Measurements from ENCODE around the gene RTL10. TPM values are rescaled to one million over a fixed set of nuclear protein-coding genes. Genes with fewer than 3 reads are reported as not detected.
A peak's percentile ranks its signal among the peaks of the same experiment; 100 is the strongest.

Gene RTL10
- total RNA-seq, 4 donors from 2014 or later: 2.5 to 26.1 (median 22.8) TPM

- no peak overlapping the region for H3K27ac ChIP-seq
- no peaks in the 10 kb centered on the region for H3K36me3 ChIP-seq
- H3K9me3 ChIP-seq: no peaks in the 10 kb centered on the region
- H3K4me1 ChIP-seq: peaks cover 0 to 9% (median 0%) of the 10 kb centered on the region in 4 donors
- H3K27me3 ChIP-seq: no peaks in the 10 kb centered on the region
- no peak overlapping the region for H3K4me3 ChIP-seq
- TF ChIP-seq POLR2A (IDR thresholded peaks at IDR 0.05) (no peak), CTCF (IDR thresholded peaks at IDR 0.05) (no peak)
- peak in 2 of 3 donors; percentile 44 to 45 for DNase-seq
Measured at GRCh38 chr22:19870153-19871022, 15.7 kb upstream of the RTL10 start.

GRCh38 chr22:19869497-19870152 is 15.0 kb upstream of the RTL10 start:
- DNase-seq: peak in 2 of 3 donors; percentile 38 to 39
- TF ChIP-seq POLR2A (IDR thresholded peaks at IDR 0.05): no peak
- TF ChIP-seq CTCF (IDR thresholded peaks at IDR 0.05): no peak
- H3K4me1 ChIP-seq: peaks cover 0 to 9% (median 0%) of the 10 kb centered on the region in 4 donors
- H3K27me3 ChIP-seq: no peaks in the 10 kb centered on the region
- H3K27ac ChIP-seq: peak overlapping the region in 1 of 4 donors; percentile 5
- H3K9me3 ChIP-seq: no peaks in the 10 kb centered on the region
- H3K36me3 ChIP-seq: no peaks in the 10 kb centered on the region
- H3K4me3 ChIP-seq: no peak overlapping the region

GRCh38 chr22:19868773-19869471 is 14.2 kb upstream of the RTL10 start:
- H3K9me3 ChIP-seq: no peaks in the 10 kb centered on the region
- peaks cover 0 to 4% (median 0%) of the 10 kb centered on the region in 4 donors for H3K4me1 ChIP-seq
- TF ChIP-seq POLR2A (IDR thresholded peaks at IDR 0.05): no peak
- TF ChIP-seq CTCF (IDR thresholded peaks at IDR 0.05): no peak
- no peak overlapping the region for H3K27ac ChIP-seq
- no peaks in the 10 kb centered on the region for H3K27me3 ChIP-seq
- H3K36me3 ChIP-seq: no peaks in the 10 kb centered on the region
- no peak overlapping the region for H3K4me3 ChIP-seq
- peak in 2 of 3 donors; percentile 53 to 55 for DNase-seq

GRCh38 chr22:19868333-19868732 is 13.7 kb upstream of the RTL10 start:
- DNase-seq: peak in 2 of 3 donors; percentile 5 to 18
- Histone ChIP-seq H3K9me3 (no peaks in the 10 kb centered on the region), H3K36me3 (no peaks in the 10 kb centered on the region), H3K4me3 (no peak overlapping the region), H3K4me1 (no peaks in the 10 kb centered on the region), H3K27ac (no peak overlapping the region), H3K27me3 (no peaks in the 10 kb centered on the region)
- no peak for TF ChIP-seq POLR2A (IDR thresholded peaks at IDR 0.05)
- TF ChIP-seq CTCF (IDR thresholded peaks at IDR 0.05): no peak

- Histone ChIP-seq H3K36me3 (no peaks in the 10 kb centered on the region), H3K4me3 (no peak overlapping the region), H3K9me3 (no peaks in the 10 kb centered on the region), H3K27me3 (no peaks in the 10 kb centered on the region), H3K4me1 (no peaks in the 10 kb centered on the region), H3K27ac (no peak overlapping the region)
- DNase-seq: peak in 1 of 3 donors; percentile 7
- TF ChIP-seq POLR2A (IDR thresholded peaks at IDR 0.05) (no peak), CTCF (IDR thresholded peaks at IDR 0.05) (no peak)
Measured at GRCh38 chr22:19867617-19868016, 12.9 kb upstream of the RTL10 start.
